CD4-positive, CD25-positive, alpha-beta regulatory T cell (primary cell): ENCODE results near the gene FBXO21. TPM values are rescaled to one million over a fixed set of nuclear protein-coding genes. Genes with fewer than 3 reads are reported as not detected.
A peak's percentile ranks its signal among the peaks of the same experiment; 100 is the strongest.
"Not testable (repeated sequence)": the region's sequence is repeated elsewhere in the genome, so short reads cannot be mapped to it uniquely, and the experiment has no call there.

Experiments used
- ATAC-seq, 2 donors: fragments of 150-1000 bp; cut with Tn5 transposase; one replicate each; pipeline ENCODE4 v1.10.0; 2021; ENCODE audit warnings: low read depth in 2 of 2, moderate number of reproducible peaks in 2 of 2, moderate library complexity in 1 of 2
- DNase-seq, 3 donors: peaks; one replicate each; pipeline versions ENCODE4 v3.0.0 to v3.0.0-alpha.2; 2012 to 2022; ENCODE audit warnings: mixed read lengths in 1 of 3
- H3K27ac ChIP-seq: one replicate; pipeline ENCODE4 v1.7.0; 2013; ENCODE audit warnings: mild to moderate bottlenecking, low read length; ENCODE audit not compliant: insufficient read depth, poor library complexity, severe bottlenecking
- H3K27me3 ChIP-seq: one replicate; pipeline ENCODE4 v1.7.0; 2013; ENCODE audit warnings: low read length; ENCODE audit not compliant: control insufficient read depth, insufficient read depth
- H3K36me3 ChIP-seq: one replicate; pipeline ENCODE4 v1.7.0; 2013; ENCODE audit warnings: mild to moderate bottlenecking, low read length, moderate library complexity; ENCODE audit not compliant: control insufficient read depth, insufficient read depth
- H3K4me1 ChIP-seq: 2 replicates; pipeline ENCODE4 v1.7.0; 2013; ENCODE audit warnings: mild to moderate bottlenecking, low read length; ENCODE audit not compliant: insufficient read depth, control insufficient read depth, poor library complexity, severe bottlenecking
- H3K4me3 ChIP-seq: one replicate; pipeline ENCODE4 v1.7.0; 2013; ENCODE audit warnings: low read depth, mild to moderate bottlenecking, low read length, moderate library complexity
- H3K9me3 ChIP-seq, 2 experiments: 1 replicate in 1 of 2; 2 replicates in 1 of 2; pipeline ENCODE4 v1.7.0; 2013; ENCODE audit warnings: low read length in 2 of 2, mild to moderate bottlenecking in 1 of 2, moderate library complexity in 1 of 2; ENCODE audit not compliant: control insufficient read depth in 2 of 2
- H3K27ac Mint-ChIP-seq, 3 donors: one replicate each; pipeline ENCODE4 v1.8.0; 2020 to 2022; ENCODE audit warnings: mild to moderate bottlenecking in 3 of 3, mixed read lengths in 3 of 3, moderate library complexity in 2 of 3
- H3K27me3 Mint-ChIP-seq: one replicate; pipeline ENCODE4 v1.8.0; 2022; ENCODE audit warnings: mild to moderate bottlenecking, mixed read lengths
- H3K36me3 Mint-ChIP-seq: one replicate; pipeline ENCODE4 v1.8.0; 2020; ENCODE audit warnings: mixed read lengths
- H3K4me1 Mint-ChIP-seq, 4 donors: one replicate each; pipeline ENCODE4 v1.8.0; 2020 to 2022; ENCODE audit warnings: mixed read lengths in 4 of 4, mild to moderate bottlenecking in 1 of 4
- H3K4me3 Mint-ChIP-seq, 4 donors: one replicate each; pipeline ENCODE4 v1.8.0; 2020 to 2022; ENCODE audit warnings: mild to moderate bottlenecking in 4 of 4, mixed read lengths in 4 of 4, moderate library complexity in 3 of 4
- H3K9me3 Mint-ChIP-seq, 7 donors: one replicate each; pipeline ENCODE4 v1.8.0; 2020 to 2022; ENCODE audit warnings: mixed read lengths in 7 of 7, mild to moderate bottlenecking in 3 of 7, moderate library complexity in 2 of 7
- polyA plus RNA-seq, 4 donors: library from polyadenylated mRNA; unstranded; fragments of 300-500 nt; fragmentation: Illumina TruSeq; gene quantifications; one replicate each; pipeline ENCODE4 v1.2.3, GENCODE V29; 2021
- total RNA-seq: library from RNA; stranded (reverse); gene quantifications from one replicate; pipeline ENCODE4 v1.2.3, GENCODE V29; 2022

FBXO21 gene
- total and polyA plus RNA-seq, 5 donors from 2014 or later = 49.4 to 61.0 (median 52.2) TPM

- H3K27me3 ChIP-seq = peaks cover 3% of the 10 kb centered on the region
- peaks cover 0 to 4% (median 0%) of the 10 kb centered on the region in 7 donors for H3K9me3 Mint-ChIP-seq
- H3K27ac Mint-ChIP-seq = peak overlapping the region; percentile 75 to 94 (median 88)
- peaks cover 26 to 56% (median 35%) of the 10 kb centered on the region in 4 donors for H3K4me1 Mint-ChIP-seq
- H3K9me3 ChIP-seq = no peaks in the 10 kb centered on the region
- ATAC-seq = no peak
- peak overlapping the region; percentile 95 to 98 (median 96) for H3K4me3 Mint-ChIP-seq
- H3K27me3 Mint-ChIP-seq = peaks cover 5% of the 10 kb centered on the region
- H3K36me3 Mint-ChIP-seq = peaks cover 13% of the 10 kb centered on the region
- H3K4me3 ChIP-seq = peak overlapping the region; percentile 81
- H3K36me3 ChIP-seq = peaks cover 30% of the 10 kb centered on the region
- peaks cover 24% of the 10 kb centered on the region for H3K4me1 ChIP-seq
- peak overlapping the region; percentile 75 for H3K27ac ChIP-seq
- no peak for DNase-seq
These were observed 1.1 kb downstream of the FBXO21 start for GRCh38 chr12:117188961-117189724.

GRCh38 chr12:117188121-117188665 is 2.1 kb downstream of the FBXO21 start:
- H3K4me3 Mint-ChIP-seq = peak overlapping the region; percentile 95 to 98 (median 96)
- peaks cover 26 to 56% (median 34%) of the 10 kb centered on the region in 4 donors for H3K4me1 Mint-ChIP-seq
- H3K27ac Mint-ChIP-seq = peak overlapping the region in 1 of 3 donors; percentile 94
- H3K9me3 Mint-ChIP-seq = peaks cover 0 to 2% (median 0%) of the 10 kb centered on the region in 7 donors
- peaks cover 3% of the 10 kb centered on the region for H3K27me3 ChIP-seq
- DNase-seq (no peak), ATAC-seq (no peak)
- H3K36me3 Mint-ChIP-seq = peaks cover 19% of the 10 kb centered on the region
- peaks cover 24% of the 10 kb centered on the region for H3K4me1 ChIP-seq
- H3K9me3 ChIP-seq = no peaks in the 10 kb centered on the region
- H3K27me3 Mint-ChIP-seq = no peaks in the 10 kb centered on the region
- H3K36me3 ChIP-seq = peaks cover 37% of the 10 kb centered on the region
- peak overlapping the region; percentile 81 for H3K4me3 ChIP-seq
- no peak overlapping the region for H3K27ac ChIP-seq

- Histone ChIP-seq H3K27me3 (peaks cover 3% of the 10 kb centered on the region), H3K9me3 (no peaks in the 10 kb centered on the region), H3K36me3 (peaks cover 43% of the 10 kb centered on the region), H3K27ac (no peak overlapping the region), H3K4me3 (peak overlapping the region; percentile 11), H3K4me1 (peaks cover 24% of the 10 kb centered on the region)
- H3K4me3 Mint-ChIP-seq = peak overlapping the region in 2 of 4 donors; percentile 18 to 95
- H3K4me1 Mint-ChIP-seq = peaks cover 26 to 56% (median 34%) of the 10 kb centered on the region in 4 donors
- no peak for DNase-seq
- H3K36me3 Mint-ChIP-seq = peaks cover 19% of the 10 kb centered on the region
- ATAC-seq = no peak
- H3K27ac Mint-ChIP-seq = peak overlapping the region in 1 of 3 donors; percentile 26
- H3K27me3 Mint-ChIP-seq = no peaks in the 10 kb centered on the region
- H3K9me3 Mint-ChIP-seq = peaks cover 0 to 2% (median 0%) of the 10 kb centered on the region in 7 donors
These were observed 2.8 kb downstream of the FBXO21 start for GRCh38 chr12:117187421-117187820.

- ATAC-seq (no peak), DNase-seq (no peak)
- H3K9me3 Mint-ChIP-seq = peaks cover 0 to 1% (median 0%) of the 10 kb centered on the region in 7 donors
- Histone ChIP-seq H3K4me1 (peaks cover under 1% of the 10 kb centered on the region), H3K27me3 (no peaks in the 10 kb centered on the region), H3K9me3 (peaks cover 0 to 3% of the 10 kb centered on the region in 2 experiments), H3K36me3 (peaks cover 82% of the 10 kb centered on the region), H3K4me3 (no peak overlapping the region), H3K27ac (no peak overlapping the region)
- no peaks in the 10 kb centered on the region for H3K27me3 Mint-ChIP-seq
- peaks cover 19 to 37% (median 35%) of the 10 kb centered on the region in 4 donors for H3K4me1 Mint-ChIP-seq
- peaks cover 59% of the 10 kb centered on the region for H3K36me3 Mint-ChIP-seq
- no peak overlapping the region for H3K27ac Mint-ChIP-seq
- H3K4me3 Mint-ChIP-seq = no peak overlapping the region
These were observed 7.4 kb downstream of the FBXO21 start for GRCh38 chr12:117182866-117183265.

DNA sequence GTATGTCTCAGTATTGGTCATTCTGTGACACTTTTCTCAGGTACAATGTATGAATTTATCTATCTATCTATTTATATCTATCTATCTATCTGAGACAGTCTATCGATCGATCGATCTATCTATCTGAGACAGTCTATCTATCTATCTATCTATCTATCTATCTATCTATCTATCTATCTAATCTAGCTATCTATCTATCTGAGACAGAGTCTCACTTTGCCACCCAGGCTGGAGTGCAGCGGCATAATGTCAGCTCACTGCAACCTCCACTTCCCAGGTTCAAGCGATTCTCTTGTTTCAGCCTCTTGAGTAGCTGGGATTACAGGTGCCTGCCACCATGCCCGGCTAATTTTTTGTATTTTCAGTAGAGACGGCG is 8.8 kb downstream of the FBXO21 start:
- ATAC-seq, H3K9me3 ChIP-seq, H3K4me1 ChIP-seq, H3K27ac ChIP-seq, H3K27me3 Mint-ChIP-seq, DNase-seq, H3K4me3 ChIP-seq, H3K27me3 ChIP-seq, H3K9me3 Mint-ChIP-seq, H3K4me3 Mint-ChIP-seq: not testable (repeated sequence)
- Mint-ChIP-seq H3K4me1 (peaks cover 22 to 31% (median 30%) of the 10 kb centered on the region in 4 donors), H3K27ac (peak overlapping the region in 1 of 3 donors; percentile 53), H3K36me3 (peaks cover 63% of the 10 kb centered on the region)
- peaks cover 87% of the 10 kb centered on the region for H3K36me3 ChIP-seq

- H3K36me3 Mint-ChIP-seq = peaks cover 69% of the 10 kb centered on the region
- no peak overlapping the region for H3K27ac ChIP-seq
- H3K36me3 ChIP-seq = peaks cover 87% of the 10 kb centered on the region
- no peak for ATAC-seq
- peaks cover 0 to 1% (median 0%) of the 10 kb centered on the region in 7 donors for H3K9me3 Mint-ChIP-seq
- no peaks in the 10 kb centered on the region for H3K27me3 Mint-ChIP-seq
- H3K4me3 Mint-ChIP-seq = no peak overlapping the region
- H3K4me1 Mint-ChIP-seq = peaks cover 26 to 33% (median 31%) of the 10 kb centered on the region in 4 donors
- peaks cover 0 to 3% of the 10 kb centered on the region in 2 experiments for H3K9me3 ChIP-seq
- no peaks in the 10 kb centered on the region for H3K27me3 ChIP-seq
- no peaks in the 10 kb centered on the region for H3K4me1 ChIP-seq
- H3K4me3 ChIP-seq = no peak overlapping the region
- no peak for DNase-seq
- no peak overlapping the region for H3K27ac Mint-ChIP-seq
These were observed 9.4 kb downstream of the FBXO21 start for GRCh38 chr12:117180758-117181467.

DNA sequence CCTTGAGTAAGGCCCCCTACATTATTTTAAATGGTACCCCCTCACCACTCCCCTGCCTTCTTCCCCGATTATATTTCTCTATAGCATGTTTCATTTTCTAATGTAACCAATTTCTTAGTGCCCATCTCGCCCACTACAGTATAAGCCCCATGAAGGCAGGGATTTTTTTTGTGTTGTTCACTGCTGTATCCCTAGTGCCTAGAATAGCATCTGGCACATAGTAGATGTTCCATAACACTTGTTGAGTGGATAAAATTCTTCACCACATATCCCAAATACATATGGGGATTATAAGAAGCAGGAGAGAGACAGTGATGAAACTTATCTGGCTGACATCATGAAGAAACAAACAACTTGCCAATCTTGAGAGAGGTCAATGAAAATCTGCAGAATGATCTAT is 11.5 kb downstream of the FBXO21 start:
- DNase-seq (no peak), ATAC-seq (no peak)
- Histone ChIP-seq H3K9me3 (peaks cover 0 to 3% of the 10 kb centered on the region in 2 experiments), H3K27me3 (no peaks in the 10 kb centered on the region), H3K4me3 (no peak overlapping the region), H3K4me1 (no peaks in the 10 kb centered on the region), H3K36me3 (peaks cover 90% of the 10 kb centered on the region), H3K27ac (no peak overlapping the region)
- Mint-ChIP-seq H3K4me3 (no peak overlapping the region), H3K36me3 (peaks cover 76% of the 10 kb centered on the region), H3K27ac (no peak overlapping the region), H3K9me3 (peaks cover 0 to 1% (median 0%) of the 10 kb centered on the region in 7 donors), H3K27me3 (no peaks in the 10 kb centered on the region), H3K4me1 (peaks cover 19 to 28% (median 24%) of the 10 kb centered on the region in 4 donors)
